HepG2 (cell line): ENCODE data around the gene CMTM1. TPM values are rescaled to one million over a fixed set of nuclear protein-coding genes. Genes with fewer than 3 reads are reported as not detected.

Experiments
- ATAC-seq: fragments of 200-7000 bp; cut with Tn5 transposase; 3 replicates; pipeline ENCODE4 v1.9.1; 2020; ENCODE audit warnings: mild to moderate bottlenecking, moderate library complexity
- BruUV-seq: library from RNA; stranded (reverse); fragments of 400-500 nt; replicated peaks from 2 replicates; lab custom pipeline; 2021; lab: Mats Ljungman, UMichigan
- CTCF ChIA-PET: fragments of 300-600 bp; formaldehyde crosslinking; extraction: SDS; loops from one replicate; lab custom pipeline; 2021; ENCODE audit warnings: low total read pairs, inconsistent platforms, low intra/inter-chr PET ratio; lab: Yijun Ruan, JAX
- POLR2A ChIA-PET: fragments of 350-600 bp; sonication (Branson Sonifier 250); formaldehyde crosslinking; loops from one replicate; lab custom pipeline; 2020; ENCODE audit warnings: antibody characterized with exemption, inconsistent platforms; lab: Yijun Ruan, JAX
- DNase-seq: peaks from one replicate; pipeline ENCODE4 v3.0.0-alpha.2; 2015; ENCODE audit warnings: low spot score
- FAIRE-seq: peaks from 3 replicates; lab custom pipeline; 2011; peaks lifted over from hg19 to GRCh38; lab: Jason Lieb, UNC
- H2AFZ ChIP-seq: one replicate; pipeline ENCODE4 v1.6.1; 2011; ENCODE audit warnings: low read length, inconsistent platforms
- H3K27ac ChIP-seq: fragments of 300-600 bp; 3 replicates; pipeline ENCODE4 v1.8.0; 2011; ENCODE audit warnings: mixed run types, mild to moderate bottlenecking, mixed read lengths, low read length, inconsistent platforms; ENCODE audit not compliant: insufficient read depth; ENCODE audit errors: extremely low read length
- H3K27me3 ChIP-seq, 2 experiments: fragments of 200-600 bp in 1 of 2; 2 replicates in 1 of 2; 3 replicates in 1 of 2; pipeline versions ENCODE4 v1.6.0 to v1.8.0; 2011; ENCODE audit warnings: low read length in 2 of 2, mild to moderate bottlenecking in 2 of 2, moderate library complexity in 2 of 2, inconsistent platforms in 1 of 2; ENCODE audit not compliant: insufficient read depth in 2 of 2, control insufficient read depth in 1 of 2
- H3K36me3 ChIP-seq, 2 experiments: fragments of 200-600 bp in 1 of 2; replicated peaks in 1 of 2; 2 replicates in 1 of 2; 3 replicates in 1 of 2; pipeline versions ENCODE4 v1.5.1 to v1.8.0; 2011; ENCODE audit warnings: low read length in 2 of 2, inconsistent platforms in 1 of 2; ENCODE audit not compliant: insufficient read depth in 2 of 2, control insufficient read depth in 1 of 2
- H3K4me1 ChIP-seq: 2 replicates; pipeline ENCODE4 v1.5.1; 2012; ENCODE audit warnings: low read length, inconsistent platforms; ENCODE audit not compliant: insufficient read depth
- H3K4me2 ChIP-seq: 2 replicates; pipeline ENCODE4 v1.6.0; 2011; ENCODE audit warnings: low read depth, low read length, inconsistent platforms
- H3K4me3 ChIP-seq, 3 experiments: fragments of 200-600 bp in 1 of 3; sonication (generic), shearing (Covaris generic) in 1 of 3; replicated peaks in 1 of 3; 2 replicates each; pipeline ENCODE4 v1.5.1; 2011 to 2016; ENCODE audit warnings: low read length in 3 of 3, inconsistent platforms in 2 of 3, low read depth in 2 of 3, mild to moderate bottlenecking in 2 of 3, control low read depth in 1 of 3, mixed read lengths in 1 of 3; ENCODE audit not compliant: insufficient read depth in 1 of 3
- H3K79me2 ChIP-seq: one replicate; pipeline ENCODE4 v1.6.1; 2011; ENCODE audit warnings: low read length, inconsistent platforms; ENCODE audit not compliant: insufficient read depth
- H3K9ac ChIP-seq: 2 replicates; pipeline ENCODE4 v1.6.0; 2011; ENCODE audit warnings: mild to moderate bottlenecking, low read depth, low read length, inconsistent platforms; ENCODE audit not compliant: insufficient read depth
- H3K9me3 ChIP-seq: 2 replicates; pipeline ENCODE4 v1.5.1; 2012; ENCODE audit warnings: mild to moderate bottlenecking, low read length
- H4K20me1 ChIP-seq: 2 replicates; pipeline ENCODE4 v1.6.0; 2011; ENCODE audit warnings: inconsistent platforms, mild to moderate bottlenecking, low read length, moderate library complexity; ENCODE audit not compliant: insufficient read depth
- CREB1 ChIP-seq, 2 experiments: fragments of 450-650 bp in 1 of 2; IDR thresholded peaks; 2 replicates each; pipeline ENCODE4 v1.6.1; 2016 to 2017; ENCODE audit warnings: control low read depth in 1 of 2, mild to moderate bottlenecking in 1 of 2, missing compliant biosample characterization in 1 of 2, missing genetic modification characterization in 1 of 2
- GATAD2A ChIP-seq: IDR thresholded peaks from 2 replicates; pipeline ENCODE4 v1.6.1; 2016
- HNF4G ChIP-seq, 2 experiments: sonication (generic) in 1 of 2; formaldehyde crosslinking in 1 of 2; IDR thresholded peaks; 2 replicates each; pipeline versions ENCODE4 v1.4.0 to v1.6.1; 2011 to 2020; ENCODE audit warnings: borderline replicate concordance in 2 of 2, low read depth in 2 of 2, mild to moderate bottlenecking in 2 of 2, low read length in 1 of 2, missing genetic modification reagents in 1 of 2, moderate library complexity in 1 of 2
- IRX3 ChIP-seq: sonication (generic); formaldehyde crosslinking; IDR thresholded peaks from 2 replicates; pipeline ENCODE4 v1.8.1; 2023; ENCODE audit warnings: mild to moderate bottlenecking, low read depth, missing genetic modification reagents, borderline replicate concordance
- MAFK ChIP-seq, 2 experiments: IDR thresholded peaks in 1 of 2; conservative IDR thresholded peaks in 1 of 2; 2 replicates each; pipeline ENCODE4 v1.6.1; 2011; ENCODE audit warnings: improper control_type of control experiment in 2 of 2, low read length in 2 of 2
- MEIS2 ChIP-seq: sonication (generic); formaldehyde crosslinking; IDR thresholded peaks from 2 replicates; pipeline ENCODE4 v1.9.0; 2021; ENCODE audit warnings: mild to moderate bottlenecking, missing genetic modification reagents
- MTA3 ChIP-seq: sonication (generic); formaldehyde crosslinking; IDR thresholded peaks from 2 replicates; pipeline ENCODE4 v1.4.0; 2020; ENCODE audit warnings: missing genetic modification reagents
- TAF1 ChIP-seq: sonication (generic); formaldehyde crosslinking; IDR thresholded peaks from 2 replicates; pipeline ENCODE4 v1.4.0; 2020; ENCODE audit warnings: missing genetic modification reagents
- TCF12 ChIP-seq, 2 experiments: fragments of 450-650 bp in 1 of 2; sonication (generic) in 1 of 2; formaldehyde crosslinking in 1 of 2; IDR thresholded peaks; 2 replicates each; pipeline versions ENCODE4 v1.6.1 to v1.8.0; 2017 to 2022; ENCODE audit warnings: antibody characterized with exemption in 1 of 2, mild to moderate bottlenecking in 1 of 2, missing genetic modification reagents in 1 of 2, moderate library complexity in 1 of 2
- TOPORS ChIP-seq: sonication (generic); formaldehyde crosslinking; IDR thresholded peaks from 2 replicates; pipeline ENCODE4 v1.8.0; 2023; ENCODE audit warnings: mild to moderate bottlenecking, missing genetic modification reagents
- ZNF350 ChIP-seq: sonication (generic); formaldehyde crosslinking; IDR thresholded peaks from 2 replicates; pipeline ENCODE4 v1.4.0; 2020; ENCODE audit warnings: mild to moderate bottlenecking, low read depth, missing genetic modification reagents, borderline replicate concordance
- WGBS: methylation state at CpG from one replicate; pipeline ENCODE4 v1.1.6; 2017; ENCODE audit warnings: low lambda C conversion rate; 5-methylcytosine and 5-hydroxymethylcytosine counted together
- in situ Hi-C: cut with HindIII; loops from 2 replicates; pipeline ENCODE4 v1.10.0; 2017; ENCODE audit warnings: low pct_unique_long_range_greater_than_20kb; ENCODE audit not compliant: extremely low pct_ligation_motif_present
- intact Hi-C: fragments of 100-400 bp; cut with micrococcal nuclease; formaldehyde crosslinking; loops from one replicate; pipeline ENCODE4 v1.10.0; 2022; ENCODE audit not compliant: unreplicated experiment
- polyA plus RNA-seq, 8 experiments: library from polyadenylated mRNA; depleted of rRNA in 3 of 8; stranded (reverse) in 7 of 8; unstranded in 1 of 8; fragments of >200 nt; fragmentation: Illumina TruSeq in 4 of 8; extraction: Trizol in 4 of 8; gene quantifications; 2 replicates each; pipeline versions ENCODE4 v1.2.1 to v1.2.3, GENCODE V29; 2011 to 2016; ENCODE audit warnings: low read depth in 4 of 8, missing spikeins in 1 of 8, mixed read lengths in 1 of 8; ENCODE audit not compliant: insufficient read depth in 1 of 8
- total RNA-seq, 5 experiments: library from RNA; depleted of rRNA; stranded (reverse); fragments of >200 nt; fragmentation: Illumina TruSeq; extraction: Trizol; gene quantifications; 2 replicates each; pipeline ENCODE4 v1.2.3, GENCODE V29; 2016; ENCODE audit warnings: low read depth in 1 of 5

Gene CMTM1
- total and polyA plus RNA-seq, 2 of the 13 experiments (the other 11 are each of a cell fraction or from before 2014, with no cell fraction given) = 1.7 to 2.9 TPM

DNA sequence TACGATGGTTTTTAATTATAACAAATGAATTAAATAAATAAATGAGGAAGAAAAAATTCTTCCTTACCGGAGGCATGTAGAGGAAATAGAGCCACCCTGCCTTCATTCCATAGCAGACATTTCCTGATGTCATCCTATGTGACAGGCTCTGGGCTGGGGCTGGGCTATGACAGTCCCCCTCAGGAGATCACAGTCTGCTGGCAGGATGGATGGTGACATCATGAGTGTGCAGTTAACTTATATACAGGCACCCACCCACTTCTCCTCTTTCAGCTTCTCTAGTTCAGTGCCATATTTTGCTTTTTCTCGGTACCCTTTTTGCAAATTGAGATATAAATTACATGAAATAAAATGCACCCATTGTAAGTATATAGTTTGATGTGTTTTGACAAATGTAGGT lies 31.9 kb downstream of the CMTM1 start:
- Histone ChIP-seq H3K36me3 (no peaks in the 10 kb centered on the region), H3K9me3 (no peaks in the 10 kb centered on the region), H3K9ac (no peak overlapping the region)
- no TSS peak for BruUV-seq
- intact Hi-C loops = no loop called here
- no peak for TF ChIP-seq GATAD2A (CRISPR knock-in tag)
- peak; percentile 49 for TF ChIP-seq CREB1 (IDR thresholded peaks at IDR 0.05)
- TF ChIP-seq CREB1 (CRISPR knock-in tag; IDR thresholded peaks at IDR 0.05) = no peak
- no peak for TF ChIP-seq IRX3
- TF ChIP-seq MEIS2 = no peak
- no peak for TF ChIP-seq TCF12 (IDR thresholded peaks at IDR 0.05)
- no peak for TF ChIP-seq TCF12 (CRISPR knock-in tag; IDR thresholded peaks at IDR 0.05)
- no peak for TF ChIP-seq HNF4G (IDR thresholded peaks at IDR 0.05; ENCODE audit: borderline replicate concordance, low read depth, low read length)
- no peak for TF ChIP-seq HNF4G (CRISPR knock-in tag; IDR thresholded peaks at IDR 0.05; ENCODE audit: borderline replicate concordance, low read depth)
- TF ChIP-seq, all 625 proteins: peak for 1
- in situ Hi-C loops = no loop called here
- Histone ChIP-seq H3K27me3 (peaks cover 1 to 3% of the 10 kb centered on the region in 2 experiments; a peak in 1 of 5 replicates), H3K27ac (no peak overlapping the region), H3K4me2 (no peak overlapping the region), H3K79me2 (no peaks in the 10 kb centered on the region), H3K4me1 (peaks cover 14% of the 10 kb centered on the region), H4K20me1 (no peaks in the 10 kb centered on the region), H3K4me3 (no peak overlapping the region), H2AFZ (no peak overlapping the region)
- WGBS = 68% methylated on average over 3 of the region's 3 CpGs
- FAIRE-seq (no peak), DNase-seq (no peak), ATAC-seq (no peak)
- ChIA-PET CTCF (no interaction called here), POLR2A (no interaction called here)

- in situ Hi-C loops = no loop called here
- no peaks in the 10 kb centered on the region for H3K36me3 ChIP-seq
- no peak overlapping the region for H3K9ac ChIP-seq
- DNase-seq = no peak
- H3K4me2 ChIP-seq = no peak overlapping the region
- CTCF ChIA-PET = no interaction called here
- H3K4me1 ChIP-seq = peaks cover 23% of the 10 kb centered on the region
- no peak overlapping the region for H3K4me3 ChIP-seq
- TF ChIP-seq TAF1 (no peak), ZNF350 (CRISPR knock-in tag) (no peak), TOPORS (no peak), MTA3 (CRISPR knock-in tag) (no peak), MAFK (conservative IDR thresholded peaks at IDR 0.05 in 1 of 2, IDR thresholded peaks at IDR 0.05 in 1 of 2; ENCODE audit: low read length in 2 of 2) (no peak)
- TF ChIP-seq, all 625 proteins: peak for 0
- no peaks in the 10 kb centered on the region for H4K20me1 ChIP-seq
- ATAC-seq (no peak), FAIRE-seq (no peak)
- POLR2A ChIA-PET = no interaction called here
- H3K27ac ChIP-seq = no peak overlapping the region
- 0 out of 5 replicates have a peak, but pooled peaks cover 0 to 3% of the 10 kb centered on the region in 2 experiments for H3K27me3 ChIP-seq
- 41% methylated on average over 4 of the region's 4 CpGs for WGBS
- BruUV-seq = no TSS peak
- no peaks in the 10 kb centered on the region for H3K79me2 ChIP-seq
- no peak overlapping the region for H2AFZ ChIP-seq
- H3K9me3 ChIP-seq = no peaks in the 10 kb centered on the region
- intact Hi-C loops = no loop called here
Observed at GRCh38 chr16:66599726-66600125, 33.5 kb downstream of the CMTM1 start.
